Dermis blood vessel endothelial cell (primary cell): Measurements from ENCODE around the gene RNF217. TPM values are rescaled to one million over a fixed set of nuclear protein-coding genes. Genes with fewer than 3 reads are reported as not detected.
A peak's percentile ranks its signal among the peaks of the same experiment; 100 is the strongest.
"Not testable (repeated sequence)": the region's sequence is repeated elsewhere in the genome, so short reads cannot be mapped to it uniquely, and the experiment has no call there.

Experiments
- DNase-seq: peaks from one replicate; pipeline ENCODE4 v3.0.0; 2010
- total RNA-seq: library from RNA; depleted of rRNA; stranded (reverse); fragments of >200 nt; gene quantifications from 2 replicates; pipeline ENCODE4 v1.2.3, GENCODE V29; 2014

The RNF217 gene
- total RNA-seq, 1 donor from 2014 or later = 17.5 TPM

- DNase-seq = no peak
These were observed 104.7 kb downstream of the RNF217 start for GRCh38 chr6:125066964-125067363.

GRCh38 chr6:125067552-125067951, 105.3 kb downstream of the RNF217 start:
- no peak for DNase-seq

GRCh38 chr6:125073071-125073470, 110.8 kb downstream of the RNF217 start:
- DNase-seq = no peak

- no peak for DNase-seq
These were observed 111.9 kb downstream of the RNF217 start for GRCh38 chr6:125074120-125074519.

GRCh38 chr6:125075073-125075472, 112.8 kb downstream of the RNF217 start:
- DNase-seq = not testable (repeated sequence)

- DNase-seq = no peak
These were observed 113.7 kb downstream of the RNF217 start for GRCh38 chr6:125075741-125076481.

GRCh38 chr6:125076482-125076742, 114.2 kb downstream of the RNF217 start:
- no peak for DNase-seq

- no peak for DNase-seq
These were observed 115.2 kb downstream of the RNF217 start for GRCh38 chr6:125077453-125077852.

GRCh38 chr6:125078602-125079321, 116.5 kb downstream of the RNF217 start:
- DNase-seq = no peak

GRCh38 chr6:125082908-125083683, 120.9 kb downstream of the RNF217 start:
- no peak for DNase-seq

- DNase-seq = no peak
These were observed 121.4 kb downstream of the RNF217 start for GRCh38 chr6:125083684-125083990.

GRCh38 chr6:125086716-125087115, 124.5 kb downstream of the RNF217 start:
- no peak for DNase-seq

GRCh38 chr6:125088963-125089362, 126.7 kb downstream of the RNF217 start:
- DNase-seq = no peak

- DNase-seq = no peak
These were observed 132.3 kb downstream of the RNF217 start for GRCh38 chr6:125094563-125094962.

- peak; percentile 49 for DNase-seq
These were observed 133.5 kb downstream of the RNF217 start for GRCh38 chr6:125095580-125096301.

- DNase-seq = no peak
These were observed 134.9 kb downstream of the RNF217 start for GRCh38 chr6:125097186-125097585.

GRCh38 chr6:125098253-125098652, 136.0 kb downstream of the RNF217 start:
- DNase-seq = no peak

- DNase-seq = peak; percentile 71
These were observed 137.2 kb downstream of the RNF217 start for GRCh38 chr6:125099211-125100073.

- no peak for DNase-seq
These were observed 137.9 kb downstream of the RNF217 start for GRCh38 chr6:125100074-125100652.

GRCh38 chr6:125101128-125101527, 138.9 kb downstream of the RNF217 start:
- no peak for DNase-seq

- no peak for DNase-seq
These were observed 139.4 kb downstream of the RNF217 start for GRCh38 chr6:125101631-125102030.

- DNase-seq = peak; percentile 37
These were observed 140.2 kb downstream of the RNF217 start for GRCh38 chr6:125102411-125102810.
